Gastroesophageal sphincter (tissue), 4 donors: Measurements from ENCODE around the gene GPHB5. TPM values are rescaled to one million over a fixed set of nuclear protein-coding genes. Genes with fewer than 3 reads are reported as not detected.

Source experiments
- ATAC-seq: fragments of 150-250 bp; one replicate; pipeline ENCODE4 v1.9.1; 2016; ENCODE audit warnings: mild to moderate bottlenecking, moderate library complexity
- H3K27ac ChIP-seq, 4 donors: fragments of 200-600 bp; sonication (generic) in 3 of 4; 1 replicate in 3 of 4; 2 replicates in 1 of 4; pipeline ENCODE4 v1.5.1; 2016 to 2019
- H3K27me3 ChIP-seq: fragments of 200-600 bp; sonication (generic); one replicate; pipeline ENCODE4 v1.5.1; 2019
- H3K36me3 ChIP-seq, 2 donors: fragments of 200-600 bp; sonication (generic); one replicate each; pipeline ENCODE4 v1.5.1; 2019; ENCODE audit warnings: control low read depth in 1 of 2
- H3K4me1 ChIP-seq, 3 donors: fragments of 200-600 bp; sonication (generic); 1 replicate in 2 of 3; 2 replicates in 1 of 3; pipeline ENCODE4 v1.5.1; 2016 to 2019; ENCODE audit warnings: control low read depth in 2 of 3
- H3K4me3 ChIP-seq, 2 donors: fragments of 200-600 bp; sonication (generic); one replicate each; pipeline ENCODE4 v1.5.1; 2019; ENCODE audit warnings: mild to moderate bottlenecking in 1 of 2, moderate library complexity in 1 of 2
- H3K9me3 ChIP-seq, 3 donors: fragments of 200-600 bp; sonication (generic); one replicate each; pipeline ENCODE4 v1.5.1; 2017 to 2019; ENCODE audit warnings: control low read depth in 2 of 3
- CTCF ChIP-seq, 4 experiments: fragments of 200-600 bp in 2 of 4; fragments of 450-650 bp in 2 of 4; sonication (generic) in 1 of 4; IDR thresholded peaks; one replicate each; pipeline ENCODE4 v1.5.1; 2017 to 2019; ENCODE audit warnings: antibody characterized with exemption in 4 of 4, mild to moderate bottlenecking in 2 of 4, moderate library complexity in 2 of 4
- EP300 ChIP-seq: sonication (generic); formaldehyde crosslinking; IDR thresholded peaks from one replicate; pipeline ENCODE4 v1.6.1; 2017; ENCODE audit warnings: antibody characterized with exemption, mild to moderate bottlenecking
- POLR2A ChIP-seq, 2 donors: fragments of 450-650 bp; IDR thresholded peaks; one replicate each; pipeline ENCODE4 v1.6.1; 2017; ENCODE audit warnings: antibody characterized with exemption in 2 of 2, mild to moderate bottlenecking in 2 of 2, moderate library complexity in 1 of 2
- POLR2AphosphoS5 ChIP-seq: sonication (generic); formaldehyde crosslinking; IDR thresholded peaks from one replicate; pipeline ENCODE4 v1.6.1; 2017; ENCODE audit warnings: antibody characterized with exemption
- WGBS, 2 donors: methylation state at CpG; one replicate each; pipeline ENCODE4 v1.1.5; 2018; ENCODE audit warnings: low coverage in 1 of 2; 5-methylcytosine and 5-hydroxymethylcytosine counted together
- total RNA-seq, 4 donors: library from RNA; depleted of rRNA; stranded (reverse); fragments of >200 nt; gene quantifications; one replicate each; pipeline ENCODE4 v1.1.0, GENCODE V29; 2016

The GPHB5 gene
- total RNA-seq, 4 donors from 2014 or later = not detected

GRCh38 chr14:63301891-63302534, 16.7 kb downstream of the GPHB5 start:
- ATAC-seq = no peak
- TF ChIP-seq EP300 (no peak), POLR2AphosphoS5 (no peak), CTCF (IDR thresholded peaks at IDR 0.05) (no peak), POLR2A (IDR thresholded peaks at IDR 0.05) (no peak)
- no peaks in the 10 kb centered on the region for H3K4me1 ChIP-seq
- no peaks in the 10 kb centered on the region for H3K27me3 ChIP-seq
- no peaks in the 10 kb centered on the region for H3K36me3 ChIP-seq
- H3K27ac ChIP-seq = no peak overlapping the region
- H3K9me3 ChIP-seq = no peaks in the 10 kb centered on the region
- WGBS, 2 donors = 80% methylated on average over 5 of the region's 10 CpGs; no CpG with 5 or more reads in 1 of the 2 donors
- H3K4me3 ChIP-seq = no peak overlapping the region

- no peak overlapping the region for H3K27ac ChIP-seq
- ATAC-seq = no peak
- WGBS, 2 donors = 69 to 93% methylated on average over 2 of the region's 2 CpGs
- H3K9me3 ChIP-seq = no peaks in the 10 kb centered on the region
- H3K27me3 ChIP-seq = no peaks in the 10 kb centered on the region
- H3K4me1 ChIP-seq = no peaks in the 10 kb centered on the region
- H3K4me3 ChIP-seq = no peak overlapping the region
- TF ChIP-seq POLR2A (IDR thresholded peaks at IDR 0.05) = no peak
- no peak for TF ChIP-seq CTCF (IDR thresholded peaks at IDR 0.05)
- TF ChIP-seq EP300 = no peak
- no peak for TF ChIP-seq POLR2AphosphoS5
- H3K36me3 ChIP-seq = no peaks in the 10 kb centered on the region
Measured at GRCh38 chr14:63300854-63301253, 17.9 kb downstream of the GPHB5 start.

- 63 to 100% methylated on average over 1 to 4 of the region's 6 CpGs for WGBS, 2 donors
- no peaks in the 10 kb centered on the region for H3K9me3 ChIP-seq
- no peak for TF ChIP-seq CTCF (IDR thresholded peaks at IDR 0.05)
- TF ChIP-seq POLR2A (IDR thresholded peaks at IDR 0.05) = no peak
- TF ChIP-seq EP300 = no peak
- TF ChIP-seq POLR2AphosphoS5 = no peak
- no peaks in the 10 kb centered on the region for H3K4me1 ChIP-seq
- H3K27me3 ChIP-seq = no peaks in the 10 kb centered on the region
- no peak overlapping the region for H3K27ac ChIP-seq
- H3K36me3 ChIP-seq = no peaks in the 10 kb centered on the region
- no peak for ATAC-seq
- no peak overlapping the region for H3K4me3 ChIP-seq
Measured at GRCh38 chr14:63299351-63300110, 19.2 kb downstream of the GPHB5 start.

GRCh38 chr14:63297372-63298063, 21.2 kb downstream of the GPHB5 start:
- no peak overlapping the region for H3K4me3 ChIP-seq
- H3K27me3 ChIP-seq = no peaks in the 10 kb centered on the region
- H3K27ac ChIP-seq = no peak overlapping the region
- no peaks in the 10 kb centered on the region for H3K9me3 ChIP-seq
- ATAC-seq = no peak
- H3K4me1 ChIP-seq = no peaks in the 10 kb centered on the region
- 70 to 72% methylated on average over 2 to 4 of the region's 4 CpGs for WGBS, 2 donors
- TF ChIP-seq EP300 = no peak
- no peak for TF ChIP-seq CTCF (IDR thresholded peaks at IDR 0.05)
- TF ChIP-seq POLR2A (IDR thresholded peaks at IDR 0.05) = no peak
- no peak for TF ChIP-seq POLR2AphosphoS5
- H3K36me3 ChIP-seq = peaks cover 0 to 12% of the 10 kb centered on the region in 2 donors
